GM12801 (cell line): Measurements from ENCODE around the gene ADAM30.

Source experiments
- TF ChIP-seq, protein P1 (sequence below): IDR thresholded peaks from one replicate; pipeline ENCODE4 v1.5.1; 2011; ENCODE audit warnings: control low read depth; ENCODE audit not compliant: insufficient read length; ENCODE audit errors: extremely low read depth

The ADAM30 gene

DNA sequence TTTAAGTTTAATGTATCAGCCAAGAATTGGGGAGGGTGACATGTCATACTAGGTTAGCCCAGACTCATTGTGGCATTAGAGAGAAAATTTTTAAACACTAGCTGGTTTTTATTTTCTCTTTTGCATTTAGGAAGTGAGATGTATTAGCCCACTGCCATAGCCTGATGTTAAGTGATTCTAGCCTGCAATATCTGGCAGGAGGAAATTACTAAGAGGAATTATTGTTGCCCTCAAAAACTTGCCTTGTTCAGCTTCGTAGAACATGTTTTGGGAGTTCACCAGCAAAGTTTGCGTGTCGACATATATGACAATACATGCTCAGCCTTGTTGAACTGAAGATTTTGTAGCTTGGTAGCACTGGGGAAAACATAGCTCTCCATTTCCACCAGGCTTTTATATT, 12.5 kb downstream of the ADAM30 start:
- TF ChIP-seq, protein P1, sequence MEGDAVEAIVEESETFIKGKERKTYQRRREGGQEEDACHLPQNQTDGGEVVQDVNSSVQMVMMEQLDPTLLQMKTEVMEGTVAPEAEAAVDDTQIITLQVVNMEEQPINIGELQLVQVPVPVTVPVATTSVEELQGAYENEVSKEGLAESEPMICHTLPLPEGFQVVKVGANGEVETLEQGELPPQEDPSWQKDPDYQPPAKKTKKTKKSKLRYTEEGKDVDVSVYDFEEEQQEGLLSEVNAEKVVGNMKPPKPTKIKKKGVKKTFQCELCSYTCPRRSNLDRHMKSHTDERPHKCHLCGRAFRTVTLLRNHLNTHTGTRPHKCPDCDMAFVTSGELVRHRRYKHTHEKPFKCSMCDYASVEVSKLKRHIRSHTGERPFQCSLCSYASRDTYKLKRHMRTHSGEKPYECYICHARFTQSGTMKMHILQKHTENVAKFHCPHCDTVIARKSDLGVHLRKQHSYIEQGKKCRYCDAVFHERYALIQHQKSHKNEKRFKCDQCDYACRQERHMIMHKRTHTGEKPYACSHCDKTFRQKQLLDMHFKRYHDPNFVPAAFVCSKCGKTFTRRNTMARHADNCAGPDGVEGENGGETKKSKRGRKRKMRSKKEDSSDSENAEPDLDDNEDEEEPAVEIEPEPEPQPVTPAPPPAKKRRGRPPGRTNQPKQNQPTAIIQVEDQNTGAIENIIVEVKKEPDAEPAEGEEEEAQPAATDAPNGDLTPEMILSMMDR, result no peak

DNA sequence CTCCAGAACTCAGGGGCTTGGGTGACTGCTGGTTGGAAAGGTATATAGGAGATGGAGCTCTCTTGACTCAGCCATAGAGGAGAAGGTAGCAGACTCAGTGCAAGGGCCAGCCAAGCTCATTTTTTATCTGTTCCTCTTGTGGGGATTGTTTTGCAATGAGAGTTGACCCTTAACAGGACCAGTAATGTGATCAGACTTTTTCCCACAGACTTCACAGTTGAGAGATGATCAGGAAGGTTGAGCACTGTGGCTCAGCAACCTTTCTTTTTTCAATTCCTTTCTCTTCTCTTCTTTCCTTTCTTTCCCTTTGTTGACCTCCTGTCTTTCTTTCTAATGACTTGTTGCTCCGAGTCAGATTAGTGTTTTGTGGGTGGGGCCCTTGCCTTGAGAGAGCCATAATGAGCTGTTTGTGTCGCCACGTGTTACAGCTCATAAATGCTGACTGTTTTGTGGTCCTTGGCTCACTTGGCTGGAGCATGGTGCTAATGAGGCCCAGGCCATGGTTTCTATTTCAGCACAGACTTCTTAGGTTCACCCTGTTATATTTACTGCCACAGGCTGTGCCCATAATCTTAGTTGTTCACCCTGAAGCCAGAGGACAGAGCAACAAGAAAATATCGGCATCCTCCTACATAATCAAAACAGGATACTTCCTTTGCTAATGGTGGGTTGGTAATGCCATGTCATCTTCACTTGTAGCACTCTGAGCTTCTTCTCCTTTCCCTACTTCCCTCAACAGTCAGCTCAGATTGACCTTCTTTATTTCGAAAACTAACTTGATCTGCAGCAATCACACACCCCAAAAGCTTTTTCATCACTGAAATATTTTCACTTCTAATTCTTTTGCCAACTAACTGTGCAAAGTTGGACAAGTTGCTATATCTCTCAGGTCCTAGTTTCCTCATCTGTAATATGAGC, 13.9 kb downstream of the ADAM30 start:
- TF ChIP-seq, protein P1, result no peak

DNA sequence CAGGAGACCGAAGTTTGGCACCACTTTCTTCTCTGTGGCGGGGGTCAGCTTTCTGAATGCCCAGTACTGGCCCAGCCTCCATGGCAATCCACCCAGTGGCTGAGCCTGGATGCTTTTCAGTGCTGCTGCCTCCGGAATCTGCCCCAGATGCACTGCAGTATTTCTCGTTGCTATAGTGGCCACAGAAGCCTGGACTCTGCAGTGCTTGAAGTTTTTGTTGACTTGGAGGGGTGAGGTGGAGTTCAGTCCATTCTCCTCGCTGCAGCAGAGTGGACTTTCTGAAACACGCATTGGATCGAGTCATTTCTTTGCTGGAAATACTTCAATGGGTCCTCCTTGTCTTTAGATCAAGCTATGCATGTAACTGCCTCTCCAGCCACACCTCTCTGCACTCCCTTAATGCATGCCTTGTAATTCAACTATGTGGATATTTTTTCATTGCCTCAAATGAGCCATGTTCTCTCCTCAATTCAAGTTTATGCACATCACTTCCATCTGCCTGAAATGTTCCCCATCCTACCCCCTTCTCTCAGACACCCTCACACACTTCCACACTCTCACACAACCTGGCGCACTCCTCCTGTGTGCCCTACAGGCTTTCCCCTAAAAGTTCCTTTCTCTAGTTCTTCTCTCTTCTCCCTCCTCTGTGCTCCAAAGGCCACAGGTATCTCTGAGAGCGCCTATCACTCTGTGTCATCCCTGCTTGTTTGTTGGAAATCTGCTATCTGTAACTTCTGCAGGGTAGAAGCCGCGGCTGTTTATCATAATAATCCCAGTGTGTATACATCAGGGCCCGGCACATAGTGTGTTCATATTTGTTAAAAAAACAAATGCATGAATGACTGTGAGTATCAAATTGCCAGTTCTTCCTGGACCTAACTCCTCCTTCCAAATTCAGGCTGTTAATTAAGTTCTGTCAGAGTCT, 16.5 kb downstream of the ADAM30 start:
- TF ChIP-seq, protein P1, result no peak

DNA sequence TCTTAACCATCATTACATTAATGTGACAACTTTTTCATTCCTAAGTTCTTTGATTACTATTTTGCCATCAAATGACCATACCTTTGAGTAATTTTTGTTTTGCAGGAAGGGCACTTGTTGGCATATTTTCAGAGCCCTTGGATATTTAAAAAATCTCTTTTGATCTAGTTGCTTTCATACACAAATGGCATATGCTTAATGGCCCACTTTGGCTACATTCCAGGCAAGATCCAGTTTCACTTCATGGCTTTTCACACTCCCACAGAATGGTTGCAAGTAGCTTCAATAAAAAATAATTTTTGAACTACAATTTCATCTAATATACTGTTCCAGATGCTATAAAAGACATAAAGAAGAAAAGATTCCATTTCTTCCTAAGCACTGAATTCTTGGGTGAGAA, 18.1 kb downstream of the ADAM30 start:
- TF ChIP-seq, protein P1, result no peak

DNA sequence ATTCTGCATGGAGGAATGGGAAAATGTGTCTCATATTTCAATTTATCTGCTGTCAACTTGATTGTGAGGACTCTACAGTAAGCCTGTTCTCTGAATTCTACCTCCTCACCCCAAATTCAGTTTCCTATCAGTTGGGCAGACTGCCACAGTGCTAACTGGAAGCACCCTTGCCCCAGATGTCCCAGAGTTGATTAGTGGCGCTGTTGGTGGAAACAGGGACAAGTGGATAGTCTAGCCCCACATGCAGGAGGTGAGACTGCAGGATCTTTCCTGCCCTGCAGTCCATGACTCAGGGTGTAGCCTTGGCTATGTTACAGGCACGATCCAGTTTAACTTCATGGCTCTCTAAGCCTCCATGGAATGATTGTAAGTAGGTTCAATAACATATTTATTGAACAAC, 22.1 kb downstream of the ADAM30 start:
- TF ChIP-seq, protein P1, result no peak

DNA sequence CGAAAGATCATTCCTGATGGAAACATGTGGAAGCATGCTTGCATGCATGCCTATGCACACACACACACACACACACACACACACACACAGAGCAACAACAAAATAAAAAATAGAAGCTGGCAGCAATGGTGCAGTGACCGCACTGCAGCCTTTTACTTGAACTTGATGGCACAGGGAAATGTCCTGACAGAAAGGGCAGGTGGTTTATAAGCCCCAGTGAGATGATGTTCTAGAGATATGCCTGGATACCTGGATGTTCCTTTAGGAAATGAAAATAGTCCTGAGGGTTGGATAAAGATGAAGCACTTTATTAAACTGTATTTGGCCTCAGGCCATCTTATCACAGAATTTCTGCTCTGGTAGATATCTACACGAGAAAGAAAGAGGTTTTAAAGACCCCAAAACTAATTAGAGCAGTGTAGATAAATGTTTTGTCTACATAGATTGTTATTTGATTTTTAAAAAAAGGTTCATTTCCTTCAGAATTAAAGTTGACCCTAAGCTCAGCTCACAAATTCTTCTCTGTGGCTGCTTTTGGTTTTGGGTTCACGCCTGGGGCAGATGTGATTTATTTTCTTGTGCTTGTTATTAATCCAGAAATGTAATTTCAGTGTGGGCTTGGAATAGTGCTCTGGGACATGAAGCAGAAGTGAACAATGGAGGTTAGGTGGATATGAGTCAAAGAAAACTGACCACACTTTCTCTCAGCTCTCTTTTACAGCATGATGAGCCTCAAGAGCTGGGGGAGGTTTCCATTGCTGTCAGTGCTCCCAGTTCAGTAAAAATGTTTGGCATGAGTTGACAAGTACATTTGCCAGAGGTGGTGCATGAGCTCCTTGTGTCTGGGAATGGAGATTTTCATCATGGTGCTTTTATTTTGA, 22.9 kb downstream of the ADAM30 start:
- TF ChIP-seq, protein P1, result no peak
